COLO668 (cell line): ENCODE data around the gene SHANK3.

Experiments
- DNase-seq: peaks from one replicate; lab custom pipeline; 2025; ENCODE audit not compliant: unreplicated experiment; lab: John Stamatoyannopoulos, UW

SHANK3 gene

DNA sequence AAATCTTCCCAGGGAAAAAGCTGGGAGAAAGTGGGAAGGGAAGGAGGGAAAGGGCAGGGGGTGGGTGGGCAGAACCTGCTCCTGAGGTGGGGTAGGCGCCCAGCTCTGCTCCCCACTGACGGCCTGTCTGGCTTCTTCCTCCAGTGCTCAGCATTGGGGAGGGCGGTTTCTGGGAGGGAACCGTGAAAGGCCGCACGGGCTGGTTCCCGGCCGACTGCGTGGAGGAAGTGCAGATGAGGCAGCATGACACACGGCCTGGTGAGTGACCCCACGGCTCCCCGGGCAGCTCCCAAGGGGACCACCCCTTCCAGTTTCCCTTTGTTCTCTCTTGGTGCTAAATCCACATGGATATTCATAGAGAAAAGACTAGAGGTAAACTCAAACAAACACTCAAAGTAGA lies 25.9 kb downstream of the SHANK3 start:
- DNase-seq: no peak

DNA sequence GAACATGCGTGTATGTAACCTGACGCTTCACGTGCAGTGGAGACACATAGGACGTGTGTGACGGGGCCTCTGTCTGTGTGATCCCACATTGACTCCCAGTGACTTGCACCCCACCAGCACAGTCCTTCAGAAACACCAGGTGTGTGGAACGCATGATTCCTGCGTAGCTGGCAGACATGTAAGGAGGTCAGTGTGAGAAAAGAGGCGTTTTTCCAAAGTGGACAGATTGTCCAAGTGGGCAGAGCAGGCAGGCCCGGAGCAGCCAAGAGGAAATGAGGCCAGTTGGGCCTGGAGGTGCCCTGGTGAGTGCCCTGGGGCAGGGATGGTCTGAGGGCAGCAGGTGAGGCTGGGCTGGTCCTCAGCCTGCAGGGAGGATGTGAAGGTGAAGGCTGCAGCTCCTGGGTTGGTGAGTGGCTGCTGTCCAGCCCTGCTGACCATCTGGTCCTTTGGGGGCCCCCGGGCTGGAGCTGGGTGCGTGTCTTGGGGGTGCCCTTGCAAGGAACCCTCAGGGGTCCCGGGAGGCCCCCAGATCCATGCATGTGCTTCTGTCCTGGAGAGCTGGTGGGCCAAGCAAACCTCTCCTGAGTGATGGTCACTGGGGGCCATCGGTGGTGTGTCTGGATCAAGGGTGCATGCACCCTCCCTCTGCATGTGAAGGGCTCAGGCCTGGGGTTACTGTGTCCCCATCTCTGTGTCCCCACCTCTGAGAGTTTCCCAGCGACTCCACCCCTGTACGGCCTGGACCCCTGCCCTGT lies 26.6 kb downstream of the SHANK3 start:
- DNase-seq: no peak

DNA sequence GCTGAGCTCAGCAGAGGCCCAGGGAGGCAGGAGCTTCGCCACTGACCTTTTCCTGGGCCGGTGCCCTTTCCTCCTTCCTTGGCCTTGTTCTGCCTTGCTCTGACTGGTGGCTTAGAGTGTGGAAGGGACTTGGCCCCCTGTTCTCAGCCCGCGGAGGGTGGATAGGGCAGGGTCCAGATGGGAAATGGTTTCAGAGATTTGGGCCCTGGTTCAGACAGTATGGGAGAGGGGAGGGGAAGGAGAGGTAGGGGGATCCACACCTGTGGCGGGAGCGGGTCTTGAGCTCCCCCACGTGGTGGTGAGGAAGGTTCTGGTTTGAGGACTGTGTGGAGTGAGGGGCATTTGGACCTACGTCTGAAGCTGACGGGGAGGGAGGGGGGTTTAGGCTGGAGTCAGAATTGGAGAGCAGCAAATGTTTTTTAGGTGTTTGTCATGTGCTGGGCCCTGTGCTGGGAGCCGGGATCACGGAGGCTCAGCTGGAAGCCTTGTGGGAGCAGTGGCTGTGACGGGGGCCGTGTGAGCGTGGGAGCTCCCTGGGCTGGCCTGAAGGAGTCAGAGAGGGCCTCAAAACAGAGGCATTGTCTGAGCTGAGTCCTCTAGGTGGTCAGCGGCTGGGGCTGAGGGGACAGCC lies 27.2 kb downstream of the SHANK3 start:
- no peak for DNase-seq

DNA sequence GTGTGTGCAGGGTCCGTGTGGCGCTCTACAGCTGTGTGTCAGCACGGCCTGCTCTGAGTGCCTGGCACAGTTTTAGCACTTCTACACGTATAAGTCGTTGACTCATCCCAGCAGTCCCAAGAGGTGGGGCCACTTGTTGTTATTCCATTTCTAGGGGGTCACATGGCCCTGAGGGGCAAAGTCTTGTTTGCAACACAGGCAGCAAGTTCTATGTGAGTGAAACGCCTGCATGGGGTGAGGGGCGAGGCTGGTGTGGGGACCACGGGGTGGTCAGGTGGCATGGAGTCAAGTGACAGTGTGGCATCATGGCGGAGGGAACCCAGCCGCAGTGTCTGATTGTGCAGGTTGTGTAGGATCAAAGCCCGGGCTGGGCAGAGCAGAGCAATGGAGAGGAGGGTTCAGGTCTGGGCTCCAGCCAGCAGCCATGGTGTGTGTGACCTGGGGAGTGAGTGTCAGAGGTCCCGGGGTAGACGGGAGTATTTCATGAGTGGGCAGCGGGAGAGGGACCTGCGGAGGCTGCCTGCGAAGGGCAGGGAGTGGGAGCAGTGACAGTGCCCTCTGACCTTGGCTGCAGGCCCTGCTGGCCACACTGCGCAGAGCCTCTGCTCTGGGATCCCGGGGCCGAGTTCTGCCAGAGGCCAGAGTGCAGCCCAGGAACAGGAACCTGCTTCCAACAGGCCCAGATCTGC lies 27.9 kb downstream of the SHANK3 start:
- no peak for DNase-seq

DNA sequence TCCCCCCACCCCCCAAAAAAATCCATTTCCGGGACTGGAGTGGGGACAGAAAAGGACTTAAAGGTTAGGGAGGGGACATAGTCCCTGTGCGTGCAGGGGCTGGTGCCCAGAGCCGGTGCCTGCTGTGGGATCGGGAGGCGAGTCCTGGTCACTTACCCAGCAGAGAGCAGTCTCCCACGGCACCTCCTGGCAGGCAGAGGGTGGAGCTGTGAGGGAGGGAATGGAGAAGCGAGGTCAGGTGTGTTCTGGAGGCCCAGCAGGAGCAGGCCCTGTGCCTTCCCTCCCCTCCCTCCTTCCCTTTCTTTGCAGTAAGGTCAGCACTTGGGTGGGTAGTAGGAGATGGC lies 28.4 kb downstream of the SHANK3 start:
- DNase-seq: no peak

DNA sequence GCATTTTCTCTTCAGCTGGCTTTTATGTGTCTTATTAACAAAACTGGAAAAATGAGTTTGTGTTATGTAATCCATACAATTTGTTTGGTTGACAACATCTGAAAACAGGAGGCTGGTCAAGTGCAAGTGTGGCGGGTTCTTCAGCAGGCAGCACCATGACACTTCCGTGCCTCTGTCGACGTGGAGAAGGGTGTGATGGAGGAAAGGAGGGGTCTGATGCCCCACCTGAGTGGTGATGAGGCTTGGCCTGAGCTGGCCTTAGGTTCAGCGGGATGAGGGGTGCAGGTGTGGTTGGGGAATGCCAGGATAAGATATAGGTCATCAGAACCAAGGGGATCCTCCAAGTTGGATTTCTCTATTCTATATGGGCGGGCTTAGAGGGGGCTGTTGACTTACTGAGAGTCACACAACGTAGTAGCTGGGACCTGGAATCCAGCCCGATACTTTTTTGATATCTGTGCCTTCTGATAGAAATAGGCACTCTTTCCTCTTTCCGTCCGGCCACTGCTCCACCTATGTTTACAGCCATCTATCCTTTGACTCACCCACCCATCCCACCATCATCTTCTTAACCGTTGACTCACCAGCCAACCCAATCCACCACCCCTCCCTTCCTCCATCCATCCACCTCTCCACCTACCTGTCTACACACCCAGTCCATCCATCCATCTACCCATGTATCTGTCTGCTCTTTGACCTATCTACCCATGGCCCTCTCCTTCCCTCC lies 29.0 kb downstream of the SHANK3 start:
- DNase-seq: no peak

DNA sequence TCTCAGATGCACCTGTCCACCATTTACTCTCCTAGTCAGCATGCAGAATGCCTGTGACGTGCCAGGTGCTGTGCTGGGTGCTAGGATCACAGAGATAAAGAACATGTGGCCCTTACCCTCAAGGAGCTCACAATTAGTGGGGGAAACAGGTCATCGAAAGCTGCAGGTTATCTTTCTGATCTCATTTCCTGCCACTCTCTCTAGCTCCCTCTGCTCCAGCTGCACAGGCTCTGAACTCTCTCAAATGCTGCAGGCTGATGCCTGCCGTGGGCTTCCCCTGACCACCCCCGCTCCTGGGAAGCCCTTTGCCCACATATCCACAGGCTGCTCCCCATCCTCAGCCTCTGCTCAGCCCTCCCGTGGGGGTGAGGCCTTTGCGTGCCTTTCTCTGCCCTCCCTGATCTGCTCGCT lies 29.6 kb downstream of the SHANK3 start:
- peak; percentile 17 for DNase-seq

DNA sequence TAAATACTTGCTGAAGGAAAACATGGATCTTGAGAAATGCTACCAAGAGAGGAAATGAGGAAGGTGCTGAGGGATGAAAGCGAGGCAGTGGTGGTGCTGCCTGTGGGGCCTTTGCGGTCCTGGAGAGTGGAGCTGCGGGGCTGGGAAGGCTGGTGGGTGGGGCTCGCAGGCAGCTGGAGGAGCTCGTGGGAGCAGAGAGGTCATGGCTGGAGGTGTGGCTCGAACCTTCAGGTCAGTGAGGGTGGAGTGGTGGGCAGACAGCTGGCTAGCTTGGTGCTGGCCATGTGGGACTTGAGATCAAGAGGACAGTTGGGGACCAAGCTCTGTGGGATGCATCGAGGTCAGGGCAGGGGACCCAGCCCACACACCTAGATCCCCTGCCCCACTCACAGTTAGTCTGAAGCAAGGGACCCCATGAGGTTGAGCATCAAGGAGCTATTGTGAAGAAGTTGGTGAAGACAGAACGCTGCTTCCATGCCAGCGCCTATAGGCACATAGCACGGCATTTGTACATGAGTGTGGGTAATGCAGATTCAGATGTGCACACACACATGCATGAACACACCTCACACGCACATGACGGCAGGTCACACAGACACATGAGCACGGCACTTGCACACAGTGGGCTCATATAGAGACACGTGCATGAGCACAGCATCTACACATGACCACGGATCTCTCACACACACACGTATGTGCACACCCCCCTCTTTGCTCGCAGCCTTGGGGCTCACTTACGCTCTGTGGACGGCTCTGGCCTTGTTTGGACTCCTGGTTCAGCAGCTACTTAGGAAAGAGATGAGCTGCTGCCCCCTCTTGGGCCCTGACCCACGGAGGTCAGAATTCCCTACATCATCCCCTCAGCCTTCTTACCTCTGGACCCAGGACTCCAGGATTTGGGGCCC lies 30.4 kb downstream of the SHANK3 start:
- DNase-seq: no peak

DNA sequence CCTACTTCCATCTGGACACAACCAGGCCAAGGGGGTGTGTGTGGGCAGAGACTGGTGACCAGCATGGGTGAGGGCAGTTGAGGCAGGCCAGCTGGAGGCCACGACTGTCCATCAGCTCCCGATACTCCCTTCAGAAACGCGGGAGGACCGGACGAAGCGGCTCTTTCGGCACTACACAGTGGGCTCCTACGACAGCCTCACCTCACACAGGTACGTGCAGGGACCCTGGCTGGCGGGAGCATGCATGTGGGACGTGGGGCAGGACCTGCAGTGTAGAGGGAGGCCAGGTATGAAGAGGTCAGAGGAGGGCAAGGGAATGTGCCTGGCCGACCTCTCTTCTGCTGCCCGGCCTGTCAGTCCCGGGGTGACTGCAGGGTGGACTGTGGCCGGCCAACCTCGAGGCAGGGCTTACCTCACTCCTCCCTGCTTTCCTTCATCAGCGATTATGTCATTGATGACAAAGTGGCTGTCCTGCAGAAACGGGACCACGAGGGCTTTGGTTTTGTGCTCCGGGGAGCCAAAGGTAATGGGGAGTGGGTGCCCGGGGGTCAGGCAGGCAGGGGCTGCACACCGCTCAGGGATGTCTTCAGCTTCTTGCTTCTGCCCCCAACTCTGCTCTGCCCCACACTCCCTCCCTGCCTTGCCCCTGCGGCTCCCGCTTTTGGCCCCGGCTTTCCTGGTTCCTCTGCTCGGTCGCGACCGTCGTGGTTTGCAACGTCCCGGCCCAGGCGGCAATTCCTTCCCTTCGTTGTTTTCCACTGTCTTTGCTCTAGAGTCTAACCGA lies 31.3 kb downstream of the SHANK3 start:
- no peak for DNase-seq

DNA sequence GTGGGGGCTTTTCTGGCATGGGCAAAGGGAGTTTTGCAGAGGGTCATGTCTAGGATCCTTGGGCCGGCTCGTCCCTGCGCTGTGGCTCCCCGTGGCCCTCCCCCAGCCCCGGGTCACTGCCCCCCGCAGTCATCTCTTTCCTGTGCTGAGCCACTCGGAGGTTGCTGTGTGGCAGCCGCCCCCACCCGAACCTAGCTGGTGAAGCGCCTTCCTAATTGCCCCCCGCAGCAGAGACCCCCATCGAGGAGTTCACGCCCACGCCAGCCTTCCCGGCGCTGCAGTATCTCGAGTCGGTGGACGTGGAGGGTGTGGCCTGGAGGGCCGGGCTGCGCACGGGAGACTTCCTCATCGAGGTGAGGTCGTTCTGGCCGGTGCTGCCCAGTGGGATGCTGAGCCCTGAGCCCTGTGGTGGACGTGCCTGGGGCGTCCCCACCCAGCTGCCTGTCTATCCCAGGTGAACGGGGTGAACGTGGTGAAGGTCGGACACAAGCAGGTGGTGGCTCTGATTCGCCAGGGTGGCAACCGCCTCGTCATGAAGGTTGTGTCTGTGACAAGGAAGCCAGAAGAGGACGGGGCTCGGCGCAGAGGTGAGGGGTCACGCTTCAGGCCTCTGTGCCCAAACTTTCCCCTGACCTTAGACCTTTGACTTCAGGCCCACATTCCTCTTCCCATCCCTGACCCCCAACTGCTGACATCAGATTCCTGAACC lies 32.0 kb downstream of the SHANK3 start:
- no peak for DNase-seq

DNA sequence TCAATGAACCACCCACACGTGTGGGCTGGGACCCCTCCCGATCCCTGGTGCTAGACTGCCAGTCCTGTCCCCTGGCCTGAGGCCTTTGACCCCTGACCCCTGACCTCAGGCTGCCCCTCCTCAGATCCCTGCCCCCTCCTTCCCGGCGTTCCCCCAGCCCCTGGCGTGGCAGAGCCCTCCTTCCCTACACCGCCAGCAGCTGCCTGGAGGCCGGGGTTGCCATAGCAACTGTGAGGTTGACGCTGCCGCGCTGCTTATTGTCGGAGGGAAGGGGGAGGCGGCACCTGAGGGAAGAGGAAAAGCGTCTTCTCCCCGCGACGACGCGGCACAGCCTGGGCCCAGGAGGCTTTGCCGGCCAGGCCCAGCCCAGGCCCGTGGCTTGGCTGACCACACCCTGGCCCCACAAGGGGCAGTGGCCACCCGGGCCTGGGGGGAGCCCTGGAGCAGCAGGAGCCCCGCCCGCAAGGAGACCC lies 32.6 kb downstream of the SHANK3 start:
- DNase-seq: peak; percentile 85

DNA sequence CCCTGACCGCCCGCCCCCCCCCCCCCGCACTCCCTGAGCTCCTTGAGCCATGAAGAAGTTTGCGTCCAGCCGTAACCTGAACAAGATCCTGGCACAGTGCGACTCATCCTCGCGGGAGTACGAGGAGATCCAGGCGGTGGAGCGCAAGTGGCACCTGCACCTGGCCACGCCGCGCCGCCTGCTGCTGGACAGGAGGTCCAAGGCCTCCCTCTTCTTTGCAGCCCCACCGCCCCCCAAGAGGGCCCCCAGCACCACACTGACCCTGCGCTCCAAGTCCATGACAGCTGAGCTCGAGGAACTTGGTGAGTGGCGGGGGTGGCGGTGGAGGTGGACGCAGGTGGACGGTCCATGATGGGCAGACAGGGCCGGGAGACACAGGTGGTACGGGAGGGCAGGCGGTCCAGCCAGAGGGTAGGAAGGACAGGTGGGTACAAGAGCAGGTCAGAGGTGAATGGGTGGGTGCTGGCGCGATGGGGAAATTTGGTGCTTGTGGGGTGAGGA lies 33.3 kb downstream of the SHANK3 start:
- no peak for DNase-seq

DNA sequence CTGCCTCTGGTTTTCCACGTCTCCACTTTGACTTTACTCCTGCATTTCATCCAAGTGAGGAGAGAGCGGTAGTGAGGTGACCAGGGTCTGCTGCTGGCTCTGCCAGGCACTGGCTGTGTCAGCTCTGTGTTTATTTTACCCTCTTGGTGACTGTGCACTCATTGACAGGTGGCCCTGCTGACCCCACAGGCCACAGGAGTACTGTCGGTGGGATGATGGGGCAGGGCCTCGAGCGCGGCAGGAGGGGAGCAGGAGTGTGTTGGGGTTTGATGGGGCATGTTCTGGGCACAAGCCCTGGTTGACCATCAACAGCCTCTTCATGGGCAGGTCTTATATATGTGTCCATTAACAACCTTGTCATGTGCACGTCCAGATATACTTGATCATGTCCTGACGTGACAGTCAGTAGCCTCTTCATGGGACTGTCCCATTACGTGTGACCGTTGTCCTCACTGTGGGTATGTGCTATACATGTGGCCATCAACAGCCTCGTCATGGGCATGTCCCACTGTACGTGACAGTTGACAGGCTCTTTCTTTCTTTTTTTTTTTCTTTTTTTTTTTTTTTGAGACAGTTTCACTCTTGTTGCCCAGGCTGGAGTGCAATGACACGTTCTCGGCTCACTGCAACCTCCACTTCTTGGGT lies 34.0 kb downstream of the SHANK3 start:
- no peak for DNase-seq

DNA sequence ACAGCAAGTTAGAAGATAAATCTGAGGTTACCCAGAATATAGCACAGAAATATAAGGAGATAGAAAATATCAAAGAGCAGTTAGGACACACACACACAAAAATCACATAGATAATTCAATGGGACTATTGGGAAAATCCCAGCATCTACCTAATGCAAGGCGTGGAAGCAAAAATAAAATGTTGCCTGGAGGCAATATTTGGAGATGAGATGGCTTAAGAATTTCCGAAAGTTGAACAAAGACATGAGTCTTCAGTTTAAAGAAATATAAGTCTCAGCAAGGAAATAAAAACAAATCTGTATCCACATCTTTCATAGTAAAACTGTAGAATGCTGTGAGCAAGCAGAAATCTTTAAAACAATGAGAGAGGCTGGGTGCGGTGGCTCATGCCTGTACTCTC lies 35.9 kb downstream of the SHANK3 start:
- no peak for DNase-seq

DNA sequence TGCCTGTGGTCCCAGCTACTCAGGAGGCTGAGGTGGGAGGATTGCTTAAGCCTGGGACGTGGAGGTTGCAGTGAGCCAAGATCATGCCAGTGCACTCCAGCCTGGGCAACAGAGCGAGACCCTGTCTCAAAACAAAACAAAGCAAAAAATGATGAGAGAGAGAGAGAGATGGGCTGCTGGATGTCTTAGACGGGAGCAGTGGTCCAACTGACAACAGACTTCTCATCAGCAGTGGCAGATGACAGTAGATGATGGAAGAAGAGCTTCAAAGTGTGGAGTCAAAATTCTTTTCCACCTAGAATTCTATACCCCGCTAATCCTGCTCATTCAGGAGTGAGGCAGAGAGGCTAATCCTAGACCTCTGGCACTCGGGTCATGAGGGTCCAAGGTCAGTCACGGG lies 36.4 kb downstream of the SHANK3 start:
- no peak for DNase-seq

DNA sequence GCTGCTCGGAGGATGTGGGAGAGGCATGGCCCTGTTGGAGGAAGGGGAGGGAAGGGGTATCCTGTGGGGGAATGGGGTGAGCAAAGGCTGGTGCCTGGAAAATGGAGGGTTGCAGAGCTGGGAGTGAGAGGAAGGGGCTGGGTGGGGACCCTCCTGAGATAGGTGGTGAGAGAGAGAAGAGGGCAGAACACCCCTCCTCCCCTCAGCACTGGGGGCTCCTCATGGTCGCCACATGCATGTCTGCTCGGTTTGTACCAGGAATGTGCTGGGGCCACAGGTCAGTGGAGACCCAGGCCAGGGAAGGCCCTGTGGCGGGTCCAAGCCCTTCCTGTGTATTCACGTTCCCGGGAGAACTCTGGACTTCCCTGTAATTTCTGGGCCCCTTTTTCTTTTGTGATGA lies 37.6 kb downstream of the SHANK3 start:
- DNase-seq: no peak

DNA sequence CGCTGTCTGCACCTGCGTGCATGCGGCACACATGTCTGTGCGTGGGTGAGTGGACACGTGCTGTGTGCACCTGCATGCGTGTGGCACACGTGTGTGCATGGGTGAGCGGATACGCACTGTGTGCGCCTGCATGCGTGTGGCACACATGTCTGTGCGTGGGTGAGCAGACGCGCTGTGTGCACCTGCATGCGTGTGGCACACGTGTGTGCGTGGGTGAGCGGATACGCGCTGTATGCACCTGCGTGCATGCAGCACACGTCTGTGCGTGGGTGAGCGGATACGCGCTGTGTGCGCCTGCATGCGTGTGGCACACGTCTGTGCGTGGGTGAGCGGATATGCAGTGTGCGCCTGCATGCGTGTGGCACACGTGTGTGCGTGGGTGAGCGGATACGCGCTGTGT lies 38.3 kb downstream of the SHANK3 start:
- DNase-seq: no peak
